Upper lobe of right lung (tissue), 1 donor: ENCODE results near the gene IRF1. TPM values are rescaled to one million over a fixed set of nuclear protein-coding genes. Genes with fewer than 3 reads are reported as not detected.

ENCODE experiments used
- ATAC-seq: fragments of 200-7000 bp; cut with Tn5 transposase; one replicate; pipeline ENCODE4 v1.9.1; 2020; ENCODE audit warnings: mild to moderate bottlenecking, moderate library complexity
- DNase-seq: peaks from one replicate; pipeline ENCODE4 v3.0.0-alpha.2; 2020
- H3K27ac ChIP-seq: fragments of 200-600 bp; one replicate; pipeline ENCODE4 v1.8.0; 2022
- H3K27me3 ChIP-seq: fragments of 200-600 bp; one replicate; pipeline ENCODE4 v1.8.0; 2022; ENCODE audit warnings: mild to moderate bottlenecking
- H3K36me3 ChIP-seq: fragments of 200-600 bp; one replicate; pipeline ENCODE4 v1.8.0; 2022
- H3K4me1 ChIP-seq: fragments of 200-600 bp; one replicate; pipeline ENCODE4 v1.8.0; 2022
- H3K4me3 ChIP-seq: fragments of 200-600 bp; one replicate; pipeline ENCODE4 v1.8.0; 2022; ENCODE audit warnings: mild to moderate bottlenecking
- H3K9me3 ChIP-seq: fragments of 200-600 bp; one replicate; pipeline ENCODE4 v1.8.0; 2022
- CTCF ChIP-seq: fragments of 200-600 bp; IDR thresholded peaks from one replicate; pipeline ENCODE4 v1.8.0; 2022; ENCODE audit warnings: antibody characterized with exemption
- intact Hi-C: fragments of 100-400 bp; cut with DNase I; formaldehyde crosslinking; loops from one replicate; pipeline ENCODE4 v1.11.0; 2022
- total RNA-seq: library from RNA; stranded (reverse); fragmentation: NEBNext Ultra II Directional; extraction: Animal tissue kit (Norgen Biotek cat#: 25700); gene quantifications from one replicate; pipeline ENCODE4 v1.2.1, GENCODE V29; 2021
- donor health status: DM: no; HTN: yes; CAD: no; lungs with severe emphysema.

The IRF1 gene
- total RNA-seq, 1 donor from 2014 or later = 59.5 TPM

DNA sequence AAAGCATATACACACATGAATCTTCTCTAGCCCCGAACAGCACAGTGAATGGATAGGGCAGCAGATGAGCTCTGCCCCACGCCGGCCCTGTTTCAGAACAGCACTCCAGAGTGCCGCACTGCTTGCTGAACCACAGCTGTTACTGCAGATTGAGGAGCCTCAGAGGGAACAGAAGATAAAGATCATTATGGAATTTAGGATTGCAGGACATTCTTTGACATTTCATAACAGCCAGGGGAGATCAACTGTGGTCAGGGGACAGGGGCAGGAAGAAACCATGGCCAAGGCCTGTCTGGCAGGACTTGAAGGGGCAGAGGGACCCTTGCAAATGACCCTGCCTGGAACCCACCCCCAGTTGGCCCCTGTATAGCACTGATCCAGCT lies 20.6 kb downstream of the IRF1 start:
- Histone ChIP-seq H3K9me3 (no peaks in the 10 kb centered on the region), H3K4me3 (no peak overlapping the region), H3K4me1 (peaks cover 54% of the 10 kb centered on the region), H3K36me3 (peaks cover 5% of the 10 kb centered on the region), H3K27ac (peak overlapping the region; percentile 37), H3K27me3 (no peaks in the 10 kb centered on the region)
- TF ChIP-seq CTCF = no peak
- DNase-seq (peak; percentile 28), ATAC-seq (no peak)
- intact Hi-C loops = no loop called here

GRCh38 chr5:132469380-132470009 lies 21.1 kb downstream of the IRF1 start:
- peaks cover 5% of the 10 kb centered on the region for H3K36me3 ChIP-seq
- no peaks in the 10 kb centered on the region for H3K9me3 ChIP-seq
- no peak overlapping the region for H3K4me3 ChIP-seq
- peaks cover 59% of the 10 kb centered on the region for H3K4me1 ChIP-seq
- H3K27ac ChIP-seq = peak overlapping the region; percentile 37
- intact Hi-C loops = no loop called here
- no peak for DNase-seq
- no peak for ATAC-seq
- TF ChIP-seq CTCF = no peak
- H3K27me3 ChIP-seq = no peaks in the 10 kb centered on the region

DNA sequence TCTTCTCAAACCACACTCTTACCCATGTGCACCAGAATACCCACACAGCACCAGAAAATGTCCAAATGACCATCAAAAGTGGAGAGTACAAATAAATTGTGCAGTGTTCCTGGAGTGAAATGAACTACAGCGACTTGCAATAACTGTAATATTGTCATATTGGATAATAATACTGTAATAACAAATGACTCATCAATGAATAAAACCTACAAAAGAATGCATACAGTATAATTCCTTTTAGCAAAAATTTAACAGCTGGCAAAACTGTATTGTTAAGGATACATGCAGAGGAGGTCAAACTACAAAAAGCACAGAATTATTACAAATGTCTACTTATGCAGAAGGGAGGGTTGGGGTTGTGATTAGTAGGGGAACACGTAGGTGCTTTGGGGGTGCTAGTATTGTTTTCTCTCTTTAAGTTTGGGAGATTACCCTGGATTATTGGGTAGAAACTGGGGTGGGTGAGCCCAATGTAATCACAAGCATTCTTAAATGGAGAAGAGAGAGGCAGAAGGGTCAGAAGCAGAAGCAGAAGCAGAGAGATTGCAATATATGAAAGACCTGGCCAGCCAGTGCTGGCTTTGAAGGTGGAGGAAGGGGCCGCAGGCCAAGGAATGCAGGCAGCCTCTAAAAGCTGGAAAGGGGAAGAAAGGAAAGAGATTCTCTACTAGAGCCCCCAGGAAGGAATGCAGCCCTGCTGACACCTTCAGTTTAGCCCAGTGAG lies 21.8 kb downstream of the IRF1 start:
- H3K27ac ChIP-seq = no peak overlapping the region
- H3K36me3 ChIP-seq = peaks cover 5% of the 10 kb centered on the region
- peaks cover 66% of the 10 kb centered on the region for H3K4me1 ChIP-seq
- no peak overlapping the region for H3K4me3 ChIP-seq
- intact Hi-C loops = no loop called here
- no peaks in the 10 kb centered on the region for H3K9me3 ChIP-seq
- no peaks in the 10 kb centered on the region for H3K27me3 ChIP-seq
- TF ChIP-seq CTCF = no peak
- peak; percentile 29 for DNase-seq
- no peak for ATAC-seq

- H3K36me3 ChIP-seq = peaks cover 5% of the 10 kb centered on the region
- DNase-seq (peak; percentile 40), ATAC-seq (peak; percentile 29)
- H3K27me3 ChIP-seq = no peaks in the 10 kb centered on the region
- H3K4me1 ChIP-seq = peaks cover 75% of the 10 kb centered on the region
- H3K27ac ChIP-seq = peak overlapping the region; percentile 82
- no peak for TF ChIP-seq CTCF
- no peak overlapping the region for H3K4me3 ChIP-seq
- H3K9me3 ChIP-seq = no peaks in the 10 kb centered on the region
- intact Hi-C loops = no loop called here
Observed at GRCh38 chr5:132467287-132467984, 23.1 kb downstream of the IRF1 start.

GRCh38 chr5:132466433-132467286 lies 23.9 kb downstream of the IRF1 start:
- H3K4me3 ChIP-seq = peak overlapping the region; percentile 4
- H3K27ac ChIP-seq = peak overlapping the region; percentile 82
- no peak for TF ChIP-seq CTCF
- ATAC-seq (peak; percentile 78), DNase-seq (peak; percentile 78)
- peaks cover 5% of the 10 kb centered on the region for H3K36me3 ChIP-seq
- peaks cover 75% of the 10 kb centered on the region for H3K4me1 ChIP-seq
- intact Hi-C loops = no loop called here
- no peaks in the 10 kb centered on the region for H3K27me3 ChIP-seq
- no peaks in the 10 kb centered on the region for H3K9me3 ChIP-seq
